ENCODE measurements around the gene URI1.

GRCh38 chr19:29969891-29970290, 27.9 kb downstream of the URI1 start:
- TF ChIP-seq CTCF (IDR thresholded peaks at IDR 0.05) (no peak), POLR2A (IDR thresholded peaks at IDR 0.05) (no peak)

Data from body of pancreas (tissue), 4 donors.